Amniotic stem cell (primary cell): ENCODE data around the gene MAPK1IP1L.
A peak's percentile ranks its signal among the peaks of the same experiment; 100 is the strongest.
"Not testable (repeated sequence)": the region's sequence is repeated elsewhere in the genome, so short reads cannot be mapped to it uniquely, and the experiment has no call there.

Experiments used
- DNase-seq: peaks from one replicate; lab custom pipeline; 2025; lab: John Stamatoyannopoulos, UW

Gene MAPK1IP1L

DNA sequence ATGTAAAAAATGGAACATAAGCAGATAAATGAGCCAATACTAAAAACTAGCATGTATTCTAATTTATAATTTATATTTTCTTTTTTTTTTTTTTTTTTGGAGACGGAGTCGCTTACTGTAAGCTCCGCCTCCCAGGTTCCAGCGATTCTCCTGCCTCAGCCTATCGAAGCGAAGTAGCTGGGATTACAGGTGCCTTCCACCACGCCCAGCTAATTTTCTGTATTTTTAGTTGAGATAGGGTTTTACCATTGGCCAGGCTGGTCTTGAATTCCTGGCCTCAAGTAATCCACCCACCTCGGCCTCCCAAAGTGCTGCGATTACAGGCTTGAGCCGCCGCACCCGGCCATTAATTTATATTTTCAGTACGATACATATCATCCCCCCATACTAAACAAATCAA, 2.7 kb downstream of the MAPK1IP1L start:
- no peak for DNase-seq

GRCh38 chr14:55057919-55058318, 6.5 kb downstream of the MAPK1IP1L start:
- no peak for DNase-seq

GRCh38 chr14:55059333-55059732, 7.9 kb downstream of the MAPK1IP1L start:
- DNase-seq = no peak

DNA sequence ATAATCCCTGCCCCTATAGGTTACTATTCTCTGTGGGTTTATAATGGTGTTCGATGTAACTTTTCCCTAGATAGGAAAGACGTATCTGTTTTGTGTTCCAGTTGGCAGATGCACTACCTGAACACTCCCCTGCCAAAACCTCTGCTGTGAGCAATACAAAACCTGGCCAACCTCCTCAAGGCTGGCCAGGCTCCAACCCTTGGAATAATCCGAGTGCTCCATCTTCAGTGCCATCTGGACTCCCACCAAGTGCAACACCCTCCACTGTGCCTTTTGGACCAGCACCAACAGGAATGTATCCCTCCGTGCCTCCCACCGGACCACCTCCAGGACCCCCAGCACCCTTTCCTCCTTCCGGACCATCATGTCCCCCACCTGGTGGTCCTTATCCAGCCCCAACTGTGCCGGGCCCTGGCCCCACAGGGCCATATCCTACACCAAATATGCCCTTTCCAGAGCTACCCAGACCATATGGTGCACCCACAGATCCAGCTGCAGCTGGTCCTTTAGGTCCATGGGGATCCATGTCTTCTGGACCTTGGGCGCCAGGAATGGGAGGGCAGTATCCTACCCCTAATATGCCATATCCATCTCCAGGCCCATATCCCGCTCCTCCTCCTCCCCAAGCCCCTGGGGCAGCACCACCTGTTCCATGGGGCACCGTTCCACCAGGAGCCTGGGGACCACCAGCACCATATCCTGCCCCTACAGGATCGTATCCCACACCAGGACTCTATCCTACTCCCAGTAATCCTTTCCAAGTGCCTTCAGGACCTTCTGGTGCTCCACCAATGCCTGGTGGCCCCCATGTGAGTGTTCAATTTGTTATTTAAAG, 11.3 kb downstream of the MAPK1IP1L start:
- DNase-seq = no peak

DNA sequence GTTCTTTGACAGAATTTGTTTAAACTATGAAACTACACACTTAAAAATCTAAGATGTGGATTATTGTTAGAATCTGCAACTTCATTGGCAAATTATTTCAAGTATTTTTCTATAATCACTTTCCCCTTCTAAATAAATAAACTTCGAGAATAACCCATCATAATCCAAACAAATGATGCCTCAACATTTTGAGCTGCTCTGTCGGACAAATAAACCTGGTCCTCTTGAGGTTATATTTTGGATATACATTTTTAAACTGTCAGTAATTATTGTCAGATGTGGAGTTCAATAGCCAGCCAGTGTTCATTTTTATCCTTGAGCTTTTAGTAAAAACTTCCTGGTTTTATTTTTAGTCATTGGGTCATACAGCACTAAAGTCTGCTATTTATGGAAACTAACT, 13.4 kb downstream of the MAPK1IP1L start:
- not testable (repeated sequence) for DNase-seq

DNA sequence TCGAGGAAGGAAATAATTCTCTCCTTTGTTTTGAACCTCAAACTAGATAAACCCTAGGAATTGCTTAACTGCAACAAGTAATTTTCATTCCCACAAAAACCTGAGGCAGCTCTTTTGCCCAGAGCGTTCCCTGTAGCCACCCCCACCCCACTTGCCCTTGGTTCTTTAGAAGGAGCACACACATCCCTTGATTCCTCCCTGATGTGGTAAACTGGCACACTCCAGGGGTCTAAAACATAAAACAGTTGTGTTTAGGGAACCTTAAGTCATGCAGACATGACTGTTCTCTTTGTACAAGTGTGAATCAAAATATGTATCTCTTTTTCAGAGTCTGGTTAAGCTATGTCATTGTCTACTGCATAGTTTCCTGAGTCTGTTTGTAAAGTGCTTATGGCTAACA, 14.0 kb downstream of the MAPK1IP1L start:
- no peak for DNase-seq

DNA sequence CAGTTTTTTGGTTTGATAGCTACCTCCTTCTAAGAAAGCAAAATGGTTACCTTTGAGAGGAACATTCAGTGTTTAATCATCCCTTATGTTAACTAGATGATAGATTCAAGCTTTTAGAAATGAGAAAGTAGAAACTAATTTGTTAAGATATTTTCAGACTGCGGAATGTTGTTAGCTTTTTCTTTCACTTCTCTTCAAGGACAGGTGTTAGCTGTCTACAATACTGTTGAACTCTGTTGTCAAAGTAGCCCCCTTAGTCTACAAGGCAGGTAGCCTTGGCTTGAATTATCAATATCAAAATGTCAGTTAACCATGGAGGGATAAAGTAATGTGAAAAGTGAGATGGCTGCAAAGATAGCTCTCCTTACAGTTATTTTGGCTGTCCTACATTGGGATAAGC, 14.8 kb downstream of the MAPK1IP1L start:
- DNase-seq = no peak

GRCh38 chr14:55070981-55071411, 19.5 kb downstream of the MAPK1IP1L start:
- DNase-seq = no peak

DNA sequence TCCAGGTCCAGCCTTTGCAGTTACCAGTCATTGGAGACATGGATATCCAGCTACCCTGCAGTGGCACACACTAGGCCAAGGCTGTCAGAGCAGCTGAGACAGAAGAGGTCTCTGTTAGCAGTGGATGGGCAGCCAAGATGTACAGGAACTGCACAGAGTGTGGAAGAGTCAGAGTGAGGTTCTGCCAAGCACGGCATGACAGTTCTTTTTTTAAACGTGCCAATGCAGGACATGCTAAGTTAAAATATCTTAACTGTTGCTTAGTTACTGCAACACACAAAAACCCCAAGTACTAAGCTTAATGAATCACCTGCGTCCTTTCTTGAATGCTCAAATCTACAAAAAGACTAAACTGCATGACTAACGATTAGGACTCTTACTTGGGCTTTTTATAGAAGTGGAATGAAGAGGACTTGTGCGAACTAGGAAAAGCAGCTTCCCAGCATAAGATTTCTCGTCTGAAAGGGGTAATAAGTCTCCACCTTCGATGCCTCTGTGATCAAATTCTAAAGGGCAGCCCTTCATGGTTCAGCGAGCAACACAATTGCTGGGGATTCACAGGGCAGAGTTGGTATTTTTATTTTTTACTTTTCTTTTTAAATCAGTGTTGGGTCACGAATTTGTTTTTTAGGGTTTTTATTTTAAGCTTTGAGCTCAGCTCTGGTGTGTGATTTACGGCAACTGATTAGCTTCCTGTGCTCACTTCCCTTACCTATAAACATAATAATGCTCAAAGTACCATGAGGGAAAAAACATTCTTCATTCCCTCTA, 20.6 kb downstream of the MAPK1IP1L start:
- DNase-seq = peak; percentile 90

- peak; percentile 65 for DNase-seq
Observed at GRCh38 chr14:55073856-55074255, 22.4 kb downstream of the MAPK1IP1L start.

- DNase-seq = no peak
Observed at GRCh38 chr14:55074662-55075061, 23.2 kb downstream of the MAPK1IP1L start.

DNA sequence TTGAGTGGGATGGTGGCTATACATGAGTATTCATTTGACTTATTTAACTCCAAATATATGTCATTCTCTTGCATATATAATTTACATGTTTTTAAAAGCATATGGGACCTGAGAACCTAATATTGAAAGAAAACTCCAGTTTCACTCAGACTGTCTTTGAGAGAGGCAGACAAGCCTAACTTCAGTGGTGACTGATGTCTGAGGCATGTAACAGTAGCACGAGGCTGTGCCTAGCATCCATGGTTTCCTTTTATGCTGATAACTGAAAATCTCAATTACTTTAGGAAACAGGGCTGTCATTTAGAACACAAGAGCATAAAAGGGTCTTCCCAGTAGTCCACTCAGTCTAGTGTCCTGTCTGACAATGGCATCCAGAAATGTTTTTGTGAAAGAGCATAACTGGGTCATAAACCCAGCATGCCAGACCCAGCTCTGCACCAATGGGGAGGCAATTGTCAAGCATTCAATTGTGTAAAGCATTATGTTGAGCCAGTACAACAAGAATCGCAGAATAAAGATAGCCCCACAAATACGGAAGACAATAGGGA, 24.3 kb downstream of the MAPK1IP1L start:
- peak; percentile 28 for DNase-seq

- no peak for DNase-seq
Observed at GRCh38 chr14:55077170-55078151, 26.0 kb downstream of the MAPK1IP1L start.

- DNase-seq = not testable (repeated sequence)
Observed at GRCh38 chr14:55079961-55080360, 28.5 kb downstream of the MAPK1IP1L start.

GRCh38 chr14:55084401-55085059, 33.1 kb downstream of the MAPK1IP1L start:
- DNase-seq = no peak

DNA sequence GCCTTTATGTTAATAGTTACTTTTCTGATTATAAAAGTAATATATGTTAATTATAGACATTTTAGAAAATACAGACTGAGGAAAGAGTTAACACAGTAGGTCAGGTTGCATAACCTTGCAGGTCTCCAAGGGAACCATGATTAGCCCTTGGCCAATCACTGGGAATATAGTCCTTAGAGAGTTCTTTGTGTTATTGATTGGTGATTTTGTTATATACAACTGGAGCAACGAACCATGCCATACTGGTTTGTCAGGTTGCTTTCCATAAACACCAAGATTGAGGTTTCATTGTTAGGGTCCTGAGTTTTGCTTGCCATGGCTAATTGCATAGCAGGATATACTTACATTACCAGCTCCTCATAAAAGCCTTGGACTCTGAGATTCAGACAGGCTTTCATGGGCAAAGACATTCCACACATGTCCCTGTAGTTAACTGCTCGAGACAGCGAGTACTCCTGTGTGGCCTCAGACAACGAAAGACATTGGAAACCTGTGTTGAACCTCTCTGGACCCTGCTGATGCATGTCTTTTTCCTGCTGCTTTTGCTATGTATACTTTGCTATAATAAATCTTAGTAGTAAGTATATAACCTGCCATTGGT, 33.7 kb downstream of the MAPK1IP1L start:
- DNase-seq = no peak

DNA sequence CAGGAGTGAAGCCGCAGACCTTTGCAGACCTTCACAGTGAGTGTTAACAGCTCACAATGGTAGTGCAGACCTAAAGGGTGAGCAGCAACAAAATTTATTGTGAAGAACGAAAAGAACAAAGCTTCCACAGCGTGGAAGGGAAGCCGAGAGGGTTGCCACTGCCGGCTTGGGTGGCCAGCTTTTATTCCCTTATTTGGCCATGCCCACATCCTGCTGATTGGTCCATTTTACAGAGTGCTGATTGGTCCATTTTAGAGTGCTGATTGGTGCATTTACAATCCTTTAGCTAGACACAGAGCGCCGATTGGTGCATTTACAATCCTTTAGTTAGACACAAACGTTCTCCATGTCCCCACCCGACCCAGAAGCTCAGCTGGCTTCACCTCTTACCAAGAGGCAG, 35.5 kb downstream of the MAPK1IP1L start:
- no peak for DNase-seq

GRCh38 chr14:55088356-55088755, 36.9 kb downstream of the MAPK1IP1L start:
- no peak for DNase-seq

- no peak for DNase-seq
Observed at GRCh38 chr14:55092341-55092740, 40.9 kb downstream of the MAPK1IP1L start.

DNA sequence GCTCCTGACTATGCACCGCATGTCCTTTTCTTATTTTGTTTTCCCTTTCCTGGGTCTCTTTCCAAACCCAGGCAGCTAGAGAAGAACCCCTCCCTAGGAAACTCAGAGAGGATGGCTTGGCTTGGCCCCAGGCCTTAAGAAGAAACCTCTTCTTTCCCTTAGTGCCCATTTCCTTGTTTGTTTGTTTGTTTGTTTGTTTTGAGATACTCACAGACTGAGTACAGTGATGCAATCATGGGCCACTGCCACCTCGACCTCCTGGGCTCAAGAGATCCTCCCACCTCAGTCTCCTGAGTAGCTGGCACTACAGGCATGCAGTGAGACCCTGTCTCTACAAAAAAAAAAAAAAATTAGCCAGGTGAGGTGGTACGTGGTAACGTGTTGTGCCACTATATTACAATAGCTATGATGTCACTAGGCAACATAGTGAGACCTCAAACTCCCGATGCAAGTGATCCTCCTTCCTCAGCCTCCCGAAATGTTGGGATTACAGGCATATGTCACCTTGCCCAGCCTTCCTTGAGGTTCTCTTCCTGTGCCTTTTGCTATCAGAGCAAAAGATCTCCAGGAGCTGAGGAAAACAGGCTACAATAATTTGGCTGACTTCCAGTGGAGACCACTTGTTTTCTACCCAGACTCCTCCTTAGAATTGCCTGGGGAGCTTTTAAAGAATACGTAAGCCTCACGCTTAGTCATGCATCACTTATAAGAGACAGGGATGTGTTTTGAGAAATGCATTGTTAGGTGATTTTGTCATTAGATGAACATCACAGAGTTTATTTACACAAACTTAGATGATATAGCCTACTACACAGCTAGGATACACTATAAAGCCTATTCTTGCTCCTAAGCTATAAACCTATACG, 43.1 kb downstream of the MAPK1IP1L start:
- DNase-seq = peak; percentile 9
